Parathyroid adenoma (tissue), 2 donors: ENCODE data around the gene TRABD2A.
"Not testable (repeated sequence)": the region's sequence is repeated elsewhere in the genome, so short reads cannot be mapped to it uniquely, and the experiment has no call there.

Experiments used
- H2AFZ ChIP-seq: fragments of 300-600 bp; sonication (generic); one replicate; pipeline ENCODE4 v1.7.0; 2017; ENCODE audit warnings: antibody characterized with exemption, mild to moderate bottlenecking
- H3K27ac ChIP-seq: fragments of 300-600 bp; sonication (generic); one replicate; pipeline ENCODE4 v1.7.0; 2017
- H3K27me3 ChIP-seq: fragments of 300-600 bp; sonication (generic); one replicate; pipeline ENCODE4 v1.7.0; 2017; ENCODE audit warnings: low read length; ENCODE audit not compliant: control insufficient read depth, insufficient read depth
- H3K36me3 ChIP-seq: fragments of 300-600 bp; sonication (generic); one replicate; pipeline ENCODE4 v1.7.0; 2017; ENCODE audit warnings: low read length; ENCODE audit not compliant: control insufficient read depth, insufficient read depth
- H3K4me1 ChIP-seq: fragments of 300-600 bp; sonication (generic); one replicate; pipeline ENCODE4 v1.7.0; 2017; ENCODE audit warnings: control low read depth
- H3K4me2 ChIP-seq: fragments of 300-600 bp; sonication (generic); one replicate; pipeline ENCODE4 v1.7.0; 2017; ENCODE audit warnings: low read length
- H3K4me3 ChIP-seq: fragments of 300-600 bp; sonication (generic); one replicate; pipeline ENCODE4 v1.7.0; 2017; ENCODE audit warnings: low read depth, low read length
- H3K79me2 ChIP-seq: fragments of 300-600 bp; sonication (generic); one replicate; pipeline ENCODE4 v1.7.0; 2017; ENCODE audit warnings: control low read depth
- H3K9ac ChIP-seq: fragments of 300-600 bp; sonication (generic); one replicate; pipeline ENCODE4 v1.7.0; 2017; ENCODE audit warnings: mild to moderate bottlenecking
- H3K9me3 ChIP-seq: fragments of 300-600 bp; sonication (generic); one replicate; pipeline ENCODE4 v1.7.0; 2017; ENCODE audit warnings: low read length; ENCODE audit not compliant: control insufficient read depth
- CTCF ChIP-seq: fragments of 300-600 bp; sonication (generic); IDR thresholded peaks from one replicate; pipeline ENCODE4 v1.7.0; 2017; ENCODE audit warnings: antibody characterized with exemption, mild to moderate bottlenecking
- donor health status: primary hyperparathyroidism.

TRABD2A gene

DNA sequence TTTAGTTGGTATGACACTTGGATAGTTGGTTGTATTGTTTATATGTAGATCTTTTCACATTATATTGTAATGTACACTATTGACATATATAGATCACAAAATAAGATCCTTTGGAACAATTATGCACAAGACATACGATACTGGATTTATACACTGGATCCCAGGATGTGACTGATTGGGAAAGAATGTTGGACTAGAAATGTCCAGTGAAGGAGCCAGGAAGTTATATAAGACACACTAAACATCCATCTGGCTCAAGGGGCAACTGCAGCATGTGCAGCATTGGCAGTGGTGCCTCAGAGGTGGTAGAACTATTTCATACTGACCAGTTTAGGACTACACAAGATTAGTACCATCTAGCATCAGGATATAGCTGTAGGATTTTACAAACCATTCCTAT, 104.9 kb downstream of the TRABD2A start:
- Histone ChIP-seq H3K9ac (no peak overlapping the region), H2AFZ (no peak overlapping the region), H3K79me2 (no peaks in the 10 kb centered on the region), H3K4me1 (no peaks in the 10 kb centered on the region), H3K4me2 (no peak overlapping the region), H3K27me3 (no peaks in the 10 kb centered on the region), H3K36me3 (no peaks in the 10 kb centered on the region), H3K4me3 (no peak overlapping the region), H3K27ac (no peak overlapping the region), H3K9me3 (no peaks in the 10 kb centered on the region)
- no peak for TF ChIP-seq CTCF

- not testable (repeated sequence) for H3K36me3 ChIP-seq, H3K27me3 ChIP-seq, H3K27ac ChIP-seq, H3K4me1 ChIP-seq, H3K9me3 ChIP-seq, H3K4me3 ChIP-seq, H2AFZ ChIP-seq, H3K9ac ChIP-seq, H3K4me2 ChIP-seq, H3K79me2 ChIP-seq
Measured at GRCh38 chr2:84773562-84773961, 107.3 kb downstream of the TRABD2A start.
